Endothelial cell of umbilical vein (primary cell): ENCODE data around the gene L3MBTL4. TPM values are rescaled to one million over a fixed set of nuclear protein-coding genes. Genes with fewer than 3 reads are reported as not detected.

Experiments used
- BruUV-seq: library from RNA; stranded (reverse); fragments of 400-500 nt; replicated peaks from 2 replicates; lab custom pipeline; 2021; lab: Mats Ljungman, UMichigan
- CTCF ChIA-PET: fragments of 300-600, 350-600 bp; sonication (Branson Sonifier 250); formaldehyde crosslinking; loops from one replicate; lab custom pipeline; 2021; ENCODE audit warnings: antibody characterized with exemption, inconsistent platforms; lab: Charles Lee
- POLR2A ChIA-PET: fragments of 300-600, 350-600 bp; sonication (Branson Sonifier 250); formaldehyde crosslinking; loops from one replicate; lab custom pipeline; 2021; ENCODE audit warnings: antibody characterized with exemption, inconsistent platforms; lab: Charles Lee
- DNase-seq: peaks from one replicate; pipeline ENCODE4 v3.0.0-alpha.2; 2011; ENCODE audit warnings: low read depth, low spot score
- FAIRE-seq: peaks from 2 replicates; lab custom pipeline; 2011; peaks lifted over from hg19 to GRCh38; lab: Jason Lieb, UNC
- H2AFZ ChIP-seq: 2 replicates; pipeline ENCODE4 v1.6.0; 2012; ENCODE audit warnings: low read depth, low read length, control low read depth, inconsistent platforms
- H3K27ac ChIP-seq: 2 replicates; pipeline ENCODE4 v1.5.1; 2011; ENCODE audit warnings: low read depth, mild to moderate bottlenecking, control low read depth, low read length, moderate library complexity; ENCODE audit not compliant: insufficient read depth
- H3K27me3 ChIP-seq, 2 experiments: 2 replicates each; pipeline versions ENCODE4 v1.6.0 to v1.6.1; 2011; ENCODE audit warnings: low read length in 2 of 2, mixed read lengths in 1 of 2; ENCODE audit not compliant: control insufficient read depth in 2 of 2, insufficient read depth in 2 of 2
- H3K36me3 ChIP-seq, 2 experiments: 2 replicates in 1 of 2; 3 replicates in 1 of 2; pipeline ENCODE4 v1.5.1; 2011; ENCODE audit warnings: low read length in 2 of 2, mild to moderate bottlenecking in 1 of 2, moderate library complexity in 1 of 2; ENCODE audit not compliant: control insufficient read depth in 2 of 2, insufficient read depth in 2 of 2; ENCODE audit errors: extremely low read depth in 1 of 2
- H3K4me1 ChIP-seq: 3 replicates; pipeline ENCODE4 v1.5.1; 2011; ENCODE audit warnings: mild to moderate bottlenecking, low read length; ENCODE audit not compliant: control insufficient read depth, insufficient read depth; ENCODE audit errors: extremely low read depth
- H3K4me2 ChIP-seq: 2 replicates; pipeline ENCODE4 v1.6.1; 2011; ENCODE audit warnings: low read length, control low read depth, mixed read lengths; ENCODE audit not compliant: insufficient read depth
- H3K4me3 ChIP-seq, 3 experiments: fragments of 200-600 bp in 1 of 3; sonication (generic), shearing (Covaris generic) in 1 of 3; replicated peaks in 1 of 3; 2 replicates each; pipeline ENCODE4 v1.5.1; 2011 to 2016; ENCODE audit warnings: control low read depth in 3 of 3, low read length in 3 of 3, mild to moderate bottlenecking in 2 of 3, inconsistent platforms in 1 of 3, low read depth in 1 of 3, moderate library complexity in 1 of 3; ENCODE audit not compliant: insufficient read depth in 1 of 3
- H3K79me2 ChIP-seq: 2 replicates; pipeline ENCODE4 v1.6.0; 2012; ENCODE audit warnings: low read length, inconsistent platforms; ENCODE audit not compliant: control insufficient read depth, insufficient read depth
- H3K9ac ChIP-seq: replicated peaks from 2 replicates; pipeline ENCODE3; 2011; ENCODE audit warnings: low read length, control low read depth; ENCODE audit not compliant: insufficient read depth; ENCODE audit errors: extremely low read depth
- H3K9me1 ChIP-seq: replicated peaks from 3 replicates; pipeline ENCODE4 v1.6.0; 2011; ENCODE audit warnings: mild to moderate bottlenecking, low read length; ENCODE audit not compliant: control insufficient read depth, insufficient read depth; ENCODE audit errors: extremely low read depth
- H3K9me3 ChIP-seq: replicated peaks from 2 replicates; pipeline ENCODE4 v1.5.1; 2012; ENCODE audit warnings: low read length, inconsistent platforms; ENCODE audit not compliant: control insufficient read depth, insufficient read depth
- H4K20me1 ChIP-seq: replicated peaks from 2 replicates; pipeline ENCODE3; 2011; ENCODE audit warnings: mild to moderate bottlenecking, low read length; ENCODE audit not compliant: control insufficient read depth, insufficient read depth; ENCODE audit errors: extremely low read depth
- FOS ChIP-seq: IDR thresholded peaks from 2 replicates; pipeline ENCODE4 v1.6.1; 2011; ENCODE audit warnings: mild to moderate bottlenecking, low read length, moderate library complexity, borderline replicate concordance; ENCODE audit not compliant: insufficient read depth
- GATA2 ChIP-seq: IDR thresholded peaks from 2 replicates; pipeline ENCODE4 v1.7.0; 2011; ENCODE audit warnings: low read depth, mild to moderate bottlenecking, moderate library complexity, mixed read lengths, low read length; ENCODE audit not compliant: insufficient read length, insufficient read depth
- JUN ChIP-seq: IDR thresholded peaks from 2 replicates; pipeline ENCODE4 v1.6.1; 2011; ENCODE audit warnings: borderline replicate concordance, low read depth; ENCODE audit not compliant: insufficient read length, insufficient read depth
- MYC ChIP-seq: IDR thresholded peaks from one replicate; pipeline ENCODE4 v1.6.1; 2011; ENCODE audit warnings: mild to moderate bottlenecking, low read depth, low read length
- POLR2A ChIP-seq: IDR thresholded peaks from 2 replicates; pipeline ENCODE4 v1.6.1; 2012; ENCODE audit warnings: low read depth, mild to moderate bottlenecking, control low read depth, low read length
- POLR2AphosphoS5 ChIP-seq: IDR thresholded peaks from 2 replicates; pipeline ENCODE4 v1.6.1; 2012; ENCODE audit warnings: low read depth, mild to moderate bottlenecking, control low read depth, low read length, moderate library complexity; ENCODE audit not compliant: insufficient read depth
- dilution Hi-C: fragments of 300-500 bp; cut with MboI; formaldehyde crosslinking; loops from one replicate; pipeline ENCODE4 v1.15.0; 2019; ENCODE audit warnings: low sequenced_read_pairs; ENCODE audit not compliant: extremely low pct_ligation_motif_present
- intact Hi-C: fragments of 100-400 bp; cut with micrococcal nuclease; formaldehyde crosslinking; loops from one replicate; pipeline ENCODE4 v1.10.0; 2022
- polyA plus RNA-seq, 4 experiments: library from polyadenylated mRNA; depleted of rRNA in 3 of 4; stranded (reverse) in 3 of 4; unstranded in 1 of 4; fragments of >200 nt; gene quantifications; 2 replicates each; pipeline versions ENCODE4 v1.2.1 to v1.2.3, GENCODE V29; 2011 to 2012; ENCODE audit warnings: missing spikeins in 1 of 4
- total RNA-seq: library from RNA; stranded (reverse); gene quantifications from 2 replicates; pipeline ENCODE4 v1.2.3, GENCODE V29; 2021
- TF ChIP-seq, protein P1 (sequence below): IDR thresholded peaks from 2 replicates; pipeline ENCODE4 v1.6.1; 2011; ENCODE audit not compliant: insufficient read depth, insufficient read length
- TF ChIP-seq, protein P2 (sequence below), 2 donors: IDR thresholded peaks; 1 replicate in 1 of 2; 2 replicates in 1 of 2; pipeline ENCODE4 v1.5.1; 2011; ENCODE audit warnings: low read length in 2 of 2, mild to moderate bottlenecking in 2 of 2, moderate library complexity in 2 of 2, control low read depth in 1 of 2, inconsistent platforms in 1 of 2, low read depth in 1 of 2; ENCODE audit not compliant: insufficient read depth in 1 of 2; ENCODE audit errors: extremely low read depth in 1 of 2

Gene L3MBTL4
- total and polyA plus RNA-seq, 2 donors (not counting 3 experiments of a cell fraction or from before 2014, with no cell fraction given) = 0.80 TPM; not detected in 1

DNA sequence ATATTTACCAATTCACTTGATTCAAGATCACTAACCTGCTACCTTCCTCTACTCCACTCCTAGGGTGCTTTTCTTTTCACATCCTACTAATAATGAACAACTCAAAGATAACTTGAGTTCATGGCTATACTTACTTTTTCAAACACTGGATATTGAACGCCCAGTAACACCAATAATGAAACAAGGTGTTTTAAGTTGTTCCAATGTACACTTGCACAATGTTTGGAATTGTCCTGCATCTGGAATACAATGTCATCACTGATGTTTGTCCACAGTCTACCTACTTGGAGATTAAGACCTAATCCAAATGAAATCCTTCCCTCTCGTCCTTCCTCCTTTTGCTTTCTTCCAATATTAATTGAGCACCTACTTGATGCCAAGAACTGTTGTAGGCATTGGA is 301.1 kb downstream of the L3MBTL4 start:
- ChIA-PET CTCF (no interaction called here), POLR2A (no interaction called here)
- Histone ChIP-seq H3K4me2 (no peak overlapping the region), H3K4me3 (no peak overlapping the region), H3K27me3 (no peaks in the 10 kb centered on the region), H3K27ac (no peak overlapping the region), H3K9ac (no peak overlapping the region), H3K9me3 (no peaks in the 10 kb centered on the region), H3K79me2 (no peaks in the 10 kb centered on the region), H2AFZ (no peak overlapping the region), H3K9me1 (no peaks in the 10 kb centered on the region), H4K20me1 (no peaks in the 10 kb centered on the region), H3K4me1 (no peaks in the 10 kb centered on the region), H3K36me3 (no peaks in the 10 kb centered on the region)
- no TSS peak for BruUV-seq
- DNase-seq = no peak
- no peak for FAIRE-seq
- TF ChIP-seq JUN (no peak), GATA2 (no peak), POLR2A (no peak), POLR2AphosphoS5 (no peak), FOS (no peak), MYC (no peak)
- TF ChIP-seq, protein P1, sequence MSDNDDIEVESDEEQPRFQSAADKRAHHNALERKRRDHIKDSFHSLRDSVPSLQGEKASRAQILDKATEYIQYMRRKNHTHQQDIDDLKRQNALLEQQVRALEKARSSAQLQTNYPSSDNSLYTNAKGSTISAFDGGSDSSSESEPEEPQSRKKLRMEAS = no peak
- TF ChIP-seq, protein P2, sequence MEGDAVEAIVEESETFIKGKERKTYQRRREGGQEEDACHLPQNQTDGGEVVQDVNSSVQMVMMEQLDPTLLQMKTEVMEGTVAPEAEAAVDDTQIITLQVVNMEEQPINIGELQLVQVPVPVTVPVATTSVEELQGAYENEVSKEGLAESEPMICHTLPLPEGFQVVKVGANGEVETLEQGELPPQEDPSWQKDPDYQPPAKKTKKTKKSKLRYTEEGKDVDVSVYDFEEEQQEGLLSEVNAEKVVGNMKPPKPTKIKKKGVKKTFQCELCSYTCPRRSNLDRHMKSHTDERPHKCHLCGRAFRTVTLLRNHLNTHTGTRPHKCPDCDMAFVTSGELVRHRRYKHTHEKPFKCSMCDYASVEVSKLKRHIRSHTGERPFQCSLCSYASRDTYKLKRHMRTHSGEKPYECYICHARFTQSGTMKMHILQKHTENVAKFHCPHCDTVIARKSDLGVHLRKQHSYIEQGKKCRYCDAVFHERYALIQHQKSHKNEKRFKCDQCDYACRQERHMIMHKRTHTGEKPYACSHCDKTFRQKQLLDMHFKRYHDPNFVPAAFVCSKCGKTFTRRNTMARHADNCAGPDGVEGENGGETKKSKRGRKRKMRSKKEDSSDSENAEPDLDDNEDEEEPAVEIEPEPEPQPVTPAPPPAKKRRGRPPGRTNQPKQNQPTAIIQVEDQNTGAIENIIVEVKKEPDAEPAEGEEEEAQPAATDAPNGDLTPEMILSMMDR (IDR thresholded peaks at IDR 0.05; ENCODE audit: extremely low read depth in 1 of 2, insufficient read depth in 1 of 2, low read depth in 1 of 2, low read length in 2 of 2) = no peak
- dilution Hi-C loops = no loop called here
- intact Hi-C loops = no loop called here
